B cell (primary cell): Measurements from ENCODE around the gene LIX1. TPM values are rescaled to one million over a fixed set of nuclear protein-coding genes. Genes with fewer than 3 reads are reported as not detected.

Experiments
- ATAC-seq: fragments of 200-7000 bp; cut with Tn5 transposase; one replicate; pipeline ENCODE4 v1.10.0; 2021; ENCODE audit warnings: low read depth, mild to moderate bottlenecking, moderate number of reproducible peaks, moderate library complexity
- CTCF ChIA-PET: fragments of 350-600 bp; sonication (Branson Sonifier 250); formaldehyde crosslinking; loops from one replicate; lab custom pipeline; 2021; ENCODE audit warnings: antibody characterized with exemption, inconsistent platforms; lab: Charles Lee
- POLR2A ChIA-PET: fragments of 350-600 bp; sonication (Branson Sonifier 250); formaldehyde crosslinking; loops from one replicate; lab custom pipeline; 2021; ENCODE audit warnings: antibody characterized with exemption; lab: Charles Lee
- DNase-seq: peaks from one replicate; pipeline ENCODE4 v3.0.0; 2013
- H2AFZ ChIP-seq: 2 replicates; pipeline ENCODE4 v1.6.1; 2012; ENCODE audit warnings: mild to moderate bottlenecking, low read depth, low read length; ENCODE audit not compliant: insufficient read depth, poor library complexity, severe bottlenecking
- H3K27ac ChIP-seq, 2 donors: 1 replicate in 1 of 2; 2 replicates in 1 of 2; pipeline ENCODE4 v1.5.1; 2012 to 2013; ENCODE audit warnings: low read length in 2 of 2, mild to moderate bottlenecking in 2 of 2, moderate library complexity in 1 of 2
- H3K27me3 ChIP-seq, 4 experiments: fragments of 200-600 bp in 1 of 4; sonication (generic) in 1 of 4; replicated peaks in 1 of 4; 1 replicate in 2 of 4; 2 replicates in 2 of 4; pipeline versions ENCODE4 v1.6.1 to v1.7.0; 2013 to 2016; ENCODE audit warnings: low read length in 3 of 4, mild to moderate bottlenecking in 2 of 4, mixed read lengths in 1 of 4, moderate library complexity in 1 of 4; ENCODE audit not compliant: insufficient read depth in 4 of 4, control insufficient read depth in 3 of 4; ENCODE audit errors: control extremely low read depth in 1 of 4
- H3K36me3 ChIP-seq, 2 experiments: replicated peaks in 1 of 2; 1 replicate in 1 of 2; 2 replicates in 1 of 2; pipeline versions ENCODE4 v1.6.1 to v1.7.1; 2013; ENCODE audit warnings: low read length in 1 of 2; ENCODE audit not compliant: insufficient read depth in 2 of 2, control insufficient read depth in 1 of 2; ENCODE audit errors: control extremely low read depth in 1 of 2, extremely low read depth in 1 of 2
- H3K4me1 ChIP-seq, 2 donors: fragments of 200-600 bp in 1 of 2; sonication (generic) in 1 of 2; 1 replicate in 1 of 2; 2 replicates in 1 of 2; pipeline versions ENCODE4 v1.5.1 to v1.6.1; 2013 to 2017; ENCODE audit warnings: low read length in 2 of 2; ENCODE audit not compliant: control insufficient read depth in 2 of 2, insufficient read depth in 2 of 2
- H3K4me2 ChIP-seq: replicated peaks from 2 replicates; pipeline ENCODE3; 2012; ENCODE audit warnings: mild to moderate bottlenecking, low read depth, low read length; ENCODE audit not compliant: poor library complexity, severe bottlenecking
- H3K4me3 ChIP-seq, 5 experiments: fragments of 200-600 bp in 1 of 5; sonication (generic) in 1 of 5; 1 replicate in 3 of 5; 2 replicates in 2 of 5; pipeline versions ENCODE4 v1.5.1 to v1.7.0; 2011 to 2016; ENCODE audit warnings: low read length in 4 of 5, mild to moderate bottlenecking in 4 of 5, low read depth in 2 of 5, control low read depth in 1 of 5, moderate library complexity in 1 of 5; ENCODE audit not compliant: insufficient read depth in 1 of 5; ENCODE audit errors: control extremely low read depth in 1 of 5, extremely low read depth in 1 of 5
- H3K79me2 ChIP-seq: fragments of 200-600 bp; sonication (generic); one replicate; pipeline ENCODE4 v1.6.0; 2016; ENCODE audit warnings: low read length; ENCODE audit not compliant: control insufficient read depth, insufficient read depth
- H3K9ac ChIP-seq: fragments of 200-600 bp; sonication (generic); 2 replicates; pipeline ENCODE4 v1.6.1; 2017; ENCODE audit warnings: mild to moderate bottlenecking, low read length, moderate library complexity
- H3K9me3 ChIP-seq, 3 donors: one replicate each; pipeline versions ENCODE4 v1.6.1 to v1.7.1; 2013; ENCODE audit warnings: low read length in 2 of 3; ENCODE audit not compliant: control insufficient read depth in 2 of 3, insufficient read depth in 1 of 3; ENCODE audit errors: control extremely low read depth in 1 of 3
- H4K20me1 ChIP-seq: 2 replicates; pipeline ENCODE4 v1.6.0; 2012; ENCODE audit warnings: mild to moderate bottlenecking, low read length; ENCODE audit not compliant: insufficient read depth, control insufficient read depth, poor library complexity, severe bottlenecking
- H3K27ac Mint-ChIP-seq: one replicate; pipeline ENCODE4 v1.8.0; 2021; ENCODE audit warnings: mixed read lengths
- H3K27me3 Mint-ChIP-seq: one replicate; pipeline ENCODE4 v1.8.0; 2021; ENCODE audit warnings: mixed read lengths
- H3K4me1 Mint-ChIP-seq: one replicate; pipeline ENCODE4 v1.8.0; 2021; ENCODE audit warnings: mixed read lengths
- H3K4me3 Mint-ChIP-seq: one replicate; pipeline ENCODE4 v1.8.0; 2021; ENCODE audit warnings: mixed read lengths
- H3K9me3 Mint-ChIP-seq: one replicate; pipeline ENCODE4 v1.8.0; 2022; ENCODE audit warnings: mixed read lengths; ENCODE audit not compliant: insufficient read depth
- EZH2 ChIP-seq: IDR thresholded peaks from 2 replicates; pipeline ENCODE4 v1.6.1; 2012; ENCODE audit warnings: borderline replicate concordance, low read depth, mild to moderate bottlenecking, moderate library complexity, low read length; ENCODE audit not compliant: insufficient read depth, poor library complexity, severe bottlenecking
- WGBS: methylation state at CpG from one replicate; pipeline ENCODE4 v1.1.5; 2013; ENCODE audit warnings: missing lambda C conversion rate; ENCODE audit not compliant: insufficient coverage; 5-methylcytosine and 5-hydroxymethylcytosine counted together
- intact Hi-C: fragments of 100-400 bp; cut with micrococcal nuclease; formaldehyde crosslinking; loops from one replicate; pipeline ENCODE4 v1.10.0; 2022
- polyA plus RNA-seq: library from polyadenylated mRNA; depleted of rRNA; stranded (reverse); fragments of >200 nt; gene quantifications from 2 replicates; pipeline ENCODE4 v1.2.3, GENCODE V29; 2012
- total RNA-seq, 2 donors: library from RNA; stranded (reverse); fragments of 120-200 nt in 1 of 2; gene quantifications; 1 replicate in 1 of 2; 2 replicates in 1 of 2; pipeline versions ENCODE4 v1.2.3 to v1.2.4, GENCODE V29; 2013 to 2022
- TF ChIP-seq, protein P1 (sequence below): fragments of 200-600 bp; IDR thresholded peaks from one replicate; pipeline ENCODE4 v1.8.0; 2022; ENCODE audit warnings: antibody characterized with exemption, mild to moderate bottlenecking

The LIX1 gene
- total and polyA plus RNA-seq, 2 donors (not counting 1 experiment from before 2014, with no cell fraction given): not detected

DNA sequence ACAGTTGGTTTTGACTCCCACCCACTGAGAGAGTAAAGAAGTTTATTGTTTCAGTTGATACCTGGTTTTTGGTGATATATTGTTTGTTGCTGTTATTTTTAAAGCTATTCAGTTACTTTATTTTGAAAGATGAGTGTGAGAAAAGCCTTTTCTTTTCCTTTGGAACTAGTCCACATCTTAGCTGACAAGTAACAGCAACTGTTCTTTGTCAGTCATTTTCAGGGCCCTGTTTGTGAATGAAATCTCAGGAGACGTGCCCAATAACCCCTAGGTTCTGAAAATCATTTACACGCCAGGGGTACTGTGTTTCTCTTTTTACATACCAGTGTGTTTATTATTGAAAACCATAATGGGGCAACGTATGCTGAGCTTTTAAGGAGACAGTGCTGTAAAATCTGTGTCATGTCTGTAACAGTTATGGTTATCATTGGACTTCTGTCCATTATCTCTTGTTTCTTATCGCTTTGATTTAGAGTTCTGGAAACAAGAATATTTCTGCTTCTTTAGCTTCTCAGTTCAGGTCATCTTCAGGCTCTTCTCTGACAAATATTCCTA lies 75.0 kb downstream of the LIX1 start:
- Mint-ChIP-seq H3K4me3 (no peak overlapping the region), H3K27me3 (peaks cover 8% of the 10 kb centered on the region), H3K4me1 (peaks cover 4% of the 10 kb centered on the region), H3K27ac (no peak overlapping the region), H3K9me3 (no peaks in the 10 kb centered on the region)
- Histone ChIP-seq H3K4me3 (no peak overlapping the region), H3K9me3 (no peaks in the 10 kb centered on the region), H3K27me3 (no peaks in the 10 kb centered on the region), H3K4me1 (peaks cover 0 to 4% of the 10 kb centered on the region in 2 donors), H3K27ac (no peak overlapping the region), H3K79me2 (no peaks in the 10 kb centered on the region), H3K36me3 (no peaks in the 10 kb centered on the region), H2AFZ (no peak overlapping the region), H3K4me2 (no peak overlapping the region), H3K9ac (no peak overlapping the region), H4K20me1 (no peaks in the 10 kb centered on the region)
- no peak for TF ChIP-seq EZH2
- TF ChIP-seq, protein P1, sequence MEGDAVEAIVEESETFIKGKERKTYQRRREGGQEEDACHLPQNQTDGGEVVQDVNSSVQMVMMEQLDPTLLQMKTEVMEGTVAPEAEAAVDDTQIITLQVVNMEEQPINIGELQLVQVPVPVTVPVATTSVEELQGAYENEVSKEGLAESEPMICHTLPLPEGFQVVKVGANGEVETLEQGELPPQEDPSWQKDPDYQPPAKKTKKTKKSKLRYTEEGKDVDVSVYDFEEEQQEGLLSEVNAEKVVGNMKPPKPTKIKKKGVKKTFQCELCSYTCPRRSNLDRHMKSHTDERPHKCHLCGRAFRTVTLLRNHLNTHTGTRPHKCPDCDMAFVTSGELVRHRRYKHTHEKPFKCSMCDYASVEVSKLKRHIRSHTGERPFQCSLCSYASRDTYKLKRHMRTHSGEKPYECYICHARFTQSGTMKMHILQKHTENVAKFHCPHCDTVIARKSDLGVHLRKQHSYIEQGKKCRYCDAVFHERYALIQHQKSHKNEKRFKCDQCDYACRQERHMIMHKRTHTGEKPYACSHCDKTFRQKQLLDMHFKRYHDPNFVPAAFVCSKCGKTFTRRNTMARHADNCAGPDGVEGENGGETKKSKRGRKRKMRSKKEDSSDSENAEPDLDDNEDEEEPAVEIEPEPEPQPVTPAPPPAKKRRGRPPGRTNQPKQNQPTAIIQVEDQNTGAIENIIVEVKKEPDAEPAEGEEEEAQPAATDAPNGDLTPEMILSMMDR: no peak
- no peak for ATAC-seq
- DNase-seq: no peak
- ChIA-PET CTCF (no interaction called here), POLR2A (no interaction called here)
- intact Hi-C loops: no loop called here
- WGBS: no CpG with 5 or more reads among the region's 4 CpGs

DNA sequence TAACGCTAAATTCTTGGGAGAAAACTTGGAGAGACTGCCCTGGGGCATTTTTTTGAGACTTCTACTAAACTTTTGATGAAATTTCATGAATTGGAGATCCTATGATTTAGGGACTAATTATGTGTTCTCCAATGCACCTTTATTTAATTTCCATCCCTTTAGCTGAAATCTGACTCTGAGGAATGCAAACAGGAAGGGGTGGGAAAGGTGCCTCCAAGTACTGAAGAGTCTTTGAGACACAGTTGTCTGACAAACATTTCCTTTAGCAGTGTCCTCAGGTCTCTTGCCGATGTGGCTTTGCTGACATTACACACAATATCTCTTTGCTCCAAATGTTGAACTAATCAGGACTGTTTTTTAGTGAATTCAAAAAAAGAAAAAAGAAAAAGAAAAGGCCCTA lies 76.9 kb downstream of the LIX1 start:
- Histone ChIP-seq H4K20me1 (no peaks in the 10 kb centered on the region), H3K27ac (no peak overlapping the region), H3K27me3 (no peaks in the 10 kb centered on the region), H3K4me2 (no peak overlapping the region), H3K9ac (no peak overlapping the region), H3K4me3 (no peak overlapping the region), H3K36me3 (no peaks in the 10 kb centered on the region), H2AFZ (no peak overlapping the region), H3K9me3 (no peaks in the 10 kb centered on the region), H3K4me1 (peaks cover 0 to 3% of the 10 kb centered on the region in 2 donors), H3K79me2 (no peaks in the 10 kb centered on the region)
- TF ChIP-seq, protein P1: no peak
- Mint-ChIP-seq H3K27ac (no peak overlapping the region), H3K4me3 (no peak overlapping the region), H3K27me3 (peaks cover 7% of the 10 kb centered on the region), H3K9me3 (no peaks in the 10 kb centered on the region), H3K4me1 (peaks cover 2% of the 10 kb centered on the region)
- ATAC-seq (no peak), DNase-seq (no peak)
- WGBS: no CpG with 5 or more reads among the region's 2 CpGs
- ChIA-PET CTCF (no interaction called here), POLR2A (no interaction called here)
- intact Hi-C loops: no loop called here
